BJ (cell line): ENCODE results near the gene EYA4. TPM values are rescaled to one million over a fixed set of nuclear protein-coding genes. Genes with fewer than 3 reads are reported as not detected.

Source experiments
- CTCF ChIA-PET: fragments of 350-600 bp; formaldehyde crosslinking; extraction: SDS; loops from one replicate; lab custom pipeline; 2021; ENCODE audit warnings: antibody characterized with exemption, inconsistent platforms; lab: Yijun Ruan, JAX
- POLR2A ChIA-PET: fragments of 300-600 bp; sonication (Branson Sonifier 250); formaldehyde crosslinking; extraction: SDS; loops from one replicate; lab custom pipeline; 2021; ENCODE audit warnings: antibody characterized with exemption; lab: Charles Lee
- DNase-seq: peaks from one replicate; pipeline ENCODE4 v3.0.0-alpha.2; 2011; ENCODE audit warnings: low read depth
- H3K27me3 ChIP-seq: 2 replicates; pipeline ENCODE4 v1.6.0; 2011; ENCODE audit warnings: low read length; ENCODE audit not compliant: control insufficient read depth, insufficient read depth
- H3K36me3 ChIP-seq: 2 replicates; pipeline ENCODE4 v1.5.1; 2011; ENCODE audit warnings: low read length; ENCODE audit not compliant: control insufficient read depth, insufficient read depth
- H3K4me3 ChIP-seq: 2 replicates; pipeline ENCODE4 v1.5.1; 2011; ENCODE audit warnings: low read depth, mild to moderate bottlenecking, control low read depth, low read length
- CTCF ChIP-seq: IDR thresholded peaks from 2 replicates; pipeline ENCODE4 v1.5.1; 2011; ENCODE audit warnings: low read depth, mild to moderate bottlenecking, control low read depth, inconsistent platforms, low read length, moderate library complexity; ENCODE audit not compliant: insufficient read depth
- polyA plus RNA-seq: library from polyadenylated mRNA; depleted of rRNA; stranded (reverse); fragments of >200 nt; gene quantifications from 2 replicates; pipeline ENCODE4 v1.2.3, GENCODE V29; 2011

Gene EYA4
- polyA plus RNA-seq, 1 experiment = 0.32 TPM

GRCh38 chr6:133359256-133359655, 118.1 kb downstream of the EYA4 start:
- DNase-seq = no peak
- Histone ChIP-seq H3K36me3 (no peaks in the 10 kb centered on the region), H3K27me3 (no peaks in the 10 kb centered on the region), H3K4me3 (no peak overlapping the region)
- ChIA-PET POLR2A (no interaction called here), CTCF (interaction anchor here (0.6 kb wide), 2 partner anchors 21 to 526 kb away, joined by 3 read pairs; no protein-coding TSS in a partner anchor)
- TF ChIP-seq CTCF = no peak

- Histone ChIP-seq H3K36me3 (no peaks in the 10 kb centered on the region), H3K27me3 (no peaks in the 10 kb centered on the region), H3K4me3 (no peak overlapping the region)
- POLR2A ChIA-PET = no interaction called here
- TF ChIP-seq CTCF = no peak
- CTCF ChIA-PET = interaction anchor here (0.6 kb wide), 1 partner anchor 21 kb away, joined by 3 read pairs; no protein-coding TSS in a partner anchor
- DNase-seq = no peak
Observed at GRCh38 chr6:133359760-133360159, 118.6 kb downstream of the EYA4 start.

- TF ChIP-seq CTCF = no peak
- ChIA-PET CTCF (no interaction called here), POLR2A (no interaction called here)
- DNase-seq = no peak
- Histone ChIP-seq H3K27me3 (no peaks in the 10 kb centered on the region), H3K4me3 (no peak overlapping the region), H3K36me3 (no peaks in the 10 kb centered on the region)
Observed at GRCh38 chr6:133360194-133360593, 119.0 kb downstream of the EYA4 start.

GRCh38 chr6:133362813-133363212, 121.7 kb downstream of the EYA4 start:
- H3K36me3 ChIP-seq = no peaks in the 10 kb centered on the region
- ChIA-PET CTCF (no interaction called here), POLR2A (no interaction called here)
- no peak overlapping the region for H3K4me3 ChIP-seq
- no peak for DNase-seq
- no peaks in the 10 kb centered on the region for H3K27me3 ChIP-seq
- TF ChIP-seq CTCF = no peak

- CTCF ChIA-PET = no interaction called here
- H3K27me3 ChIP-seq = no peaks in the 10 kb centered on the region
- TF ChIP-seq CTCF = no peak
Observed at GRCh38 chr6:133368664-133369063, 127.5 kb downstream of the EYA4 start.

More at GRCh38 chr6:133368664-133369063, 127.5 kb downstream of the EYA4 start:
- no peak for DNase-seq
- no peaks in the 10 kb centered on the region for H3K36me3 ChIP-seq
- no peak overlapping the region for H3K4me3 ChIP-seq
- POLR2A ChIA-PET = no interaction called here
